Chondrocyte (in vitro differentiated cells): ENCODE measurements around the gene LPCAT1. TPM values are rescaled to one million over a fixed set of nuclear protein-coding genes. Genes with fewer than 3 reads are reported as not detected.

Source experiments
- DNase-seq: peaks from one replicate; pipeline ENCODE4 v3.0.0; 2021; ENCODE audit warnings: mixed read lengths, low spot score
- H3K27ac Mint-ChIP-seq: one replicate; pipeline ENCODE4 v1.8.0; 2021; ENCODE audit warnings: mild to moderate bottlenecking, moderate library complexity, mixed read lengths; ENCODE audit not compliant: unreplicated experiment
- H3K27me3 Mint-ChIP-seq: 2 replicates; pipeline ENCODE4 v1.8.0; 2021; ENCODE audit warnings: low read depth, mixed read lengths
- H3K36me3 Mint-ChIP-seq: 2 replicates; pipeline ENCODE4 v1.8.0; 2021; ENCODE audit warnings: low read depth, mixed read lengths
- H3K4me1 Mint-ChIP-seq: 2 replicates; pipeline ENCODE4 v1.8.0; 2021; ENCODE audit warnings: low read depth, mild to moderate bottlenecking, mixed read lengths
- H3K4me3 Mint-ChIP-seq: one replicate; pipeline ENCODE4 v1.8.0; 2021; ENCODE audit warnings: mild to moderate bottlenecking, moderate library complexity, mixed read lengths; ENCODE audit not compliant: unreplicated experiment
- H3K9me3 Mint-ChIP-seq: 2 replicates; pipeline ENCODE4 v1.8.0; 2021; ENCODE audit warnings: low read depth, mixed read lengths
- CTCF ChIP-seq: fragments of 200-600 bp; sonication (generic); IDR thresholded peaks from 2 replicates; pipeline ENCODE4 v1.5.0; 2021; ENCODE audit warnings: antibody characterized with exemption, mild to moderate bottlenecking, moderate library complexity
- total RNA-seq: library from RNA; stranded (reverse); gene quantifications from 3 replicates; pipeline ENCODE4 v1.2.1, GENCODE V29; 2021

LPCAT1 gene
- total RNA-seq, 1 donor from 2014 or later = 49.4 TPM

- DNase-seq = no peak
- no peak overlapping the region for H3K27ac Mint-ChIP-seq
- no peak for TF ChIP-seq CTCF
- H3K4me1 Mint-ChIP-seq = no peaks in the 10 kb centered on the region
- H3K9me3 Mint-ChIP-seq = no peaks in the 10 kb centered on the region
- H3K36me3 Mint-ChIP-seq = peaks cover 12% of the 10 kb centered on the region
- no peaks in the 10 kb centered on the region for H3K27me3 Mint-ChIP-seq
- H3K4me3 Mint-ChIP-seq = no peak overlapping the region
Measured at GRCh38 chr5:1481266-1481958, 42.3 kb downstream of the LPCAT1 start.

GRCh38 chr5:1480806-1481205 lies 43.0 kb downstream of the LPCAT1 start:
- Mint-ChIP-seq H3K4me1 (no peaks in the 10 kb centered on the region), H3K27ac (no peak overlapping the region), H3K9me3 (no peaks in the 10 kb centered on the region), H3K4me3 (no peak overlapping the region), H3K27me3 (no peaks in the 10 kb centered on the region), H3K36me3 (peaks cover 14% of the 10 kb centered on the region)
- TF ChIP-seq CTCF = no peak
- no peak for DNase-seq

- no peak overlapping the region for H3K4me3 Mint-ChIP-seq
- DNase-seq = no peak
- no peak overlapping the region for H3K27ac Mint-ChIP-seq
- peaks cover 14% of the 10 kb centered on the region for H3K36me3 Mint-ChIP-seq
- H3K9me3 Mint-ChIP-seq = no peaks in the 10 kb centered on the region
- no peak for TF ChIP-seq CTCF
- H3K4me1 Mint-ChIP-seq = no peaks in the 10 kb centered on the region
- H3K27me3 Mint-ChIP-seq = no peaks in the 10 kb centered on the region
Measured at GRCh38 chr5:1480217-1480616, 43.5 kb downstream of the LPCAT1 start.

- H3K27ac Mint-ChIP-seq = no peak overlapping the region
- no peaks in the 10 kb centered on the region for H3K4me1 Mint-ChIP-seq
- no peaks in the 10 kb centered on the region for H3K27me3 Mint-ChIP-seq
- H3K36me3 Mint-ChIP-seq = peaks cover 16% of the 10 kb centered on the region
- no peaks in the 10 kb centered on the region for H3K9me3 Mint-ChIP-seq
- no peak overlapping the region for H3K4me3 Mint-ChIP-seq
- DNase-seq = no peak
- TF ChIP-seq CTCF = peak; percentile 86
Measured at GRCh38 chr5:1479581-1480188, 44.1 kb downstream of the LPCAT1 start.

GRCh38 chr5:1479066-1479465 lies 44.7 kb downstream of the LPCAT1 start:
- Mint-ChIP-seq H3K9me3 (no peaks in the 10 kb centered on the region), H3K4me3 (no peak overlapping the region), H3K36me3 (peaks cover 18% of the 10 kb centered on the region), H3K27ac (no peak overlapping the region), H3K4me1 (no peaks in the 10 kb centered on the region), H3K27me3 (no peaks in the 10 kb centered on the region)
- no peak for DNase-seq
- no peak for TF ChIP-seq CTCF
